Putamen (tissue), 1 donor: ENCODE data around the gene HINT2.

Experiments used
- DNase-seq: peaks from one replicate; pipeline ENCODE4 v3.0.0-alpha.2; 2016; ENCODE audit warnings: low spot score

HINT2 gene

GRCh38 chr9:35774907-35775635 lies 39.8 kb downstream of the HINT2 start:
- DNase-seq: no peak

DNA sequence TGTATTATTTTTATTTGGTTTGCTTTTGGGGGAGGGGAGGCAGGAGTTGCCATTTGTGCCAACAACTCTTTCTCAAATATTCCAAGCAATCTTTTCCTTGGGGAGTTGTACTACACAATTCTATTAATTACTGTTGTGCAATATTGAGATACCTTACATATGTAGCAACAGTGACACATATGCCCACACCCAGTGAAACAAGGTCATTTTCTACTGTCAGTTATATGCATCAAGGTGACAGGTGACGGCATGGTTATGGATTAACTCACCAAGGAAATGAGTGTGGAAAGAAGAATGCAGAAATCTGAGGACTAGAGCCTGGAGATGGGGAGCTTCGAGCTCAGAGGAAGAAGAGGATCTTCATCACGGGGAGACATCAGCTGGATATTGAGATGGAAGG lies 42.9 kb downstream of the HINT2 start:
- no peak for DNase-seq

DNA sequence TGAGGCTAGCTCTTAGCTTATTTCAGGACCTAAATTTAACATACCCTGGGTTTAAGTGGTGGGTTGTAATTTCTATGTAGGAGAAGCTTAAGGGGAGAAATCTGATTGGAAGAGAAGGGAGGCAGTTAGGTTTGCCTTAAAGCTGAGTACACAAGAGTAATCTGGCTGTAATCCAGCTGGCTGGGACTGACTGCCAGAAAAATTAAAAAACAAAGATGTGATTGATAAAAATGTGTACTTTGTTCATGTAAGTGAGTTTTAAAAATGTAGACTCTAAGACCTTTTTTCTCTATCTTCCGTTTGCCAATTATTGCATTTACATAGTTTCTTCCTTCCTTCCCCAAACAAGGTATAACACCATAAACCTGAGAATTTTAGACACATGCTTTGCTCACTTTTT lies 43.3 kb downstream of the HINT2 start:
- DNase-seq: no peak

GRCh38 chr9:35771075-35771433 lies 43.8 kb downstream of the HINT2 start:
- no peak for DNase-seq

DNA sequence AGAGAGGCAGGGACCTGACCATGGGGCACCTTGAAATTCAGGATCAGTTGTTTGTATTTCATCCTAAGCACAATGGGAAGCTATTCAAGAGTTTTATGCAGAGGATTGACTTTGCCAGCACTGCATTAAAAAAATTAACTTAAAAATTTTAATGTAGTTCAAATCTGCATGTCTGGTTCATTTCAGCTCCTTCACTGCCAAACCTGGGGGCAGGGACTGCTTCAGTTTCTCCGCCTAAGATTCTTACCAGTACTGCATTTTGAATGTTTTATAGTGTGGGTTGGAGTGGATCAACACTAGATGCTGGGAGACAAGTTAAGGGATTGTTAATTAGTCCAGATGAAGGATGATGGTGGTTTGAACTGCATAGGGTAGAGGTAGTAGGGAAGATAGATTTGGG lies 45.1 kb downstream of the HINT2 start:
- no peak for DNase-seq

GRCh38 chr9:35767458-35767857 lies 47.4 kb downstream of the HINT2 start:
- no peak for DNase-seq

DNA sequence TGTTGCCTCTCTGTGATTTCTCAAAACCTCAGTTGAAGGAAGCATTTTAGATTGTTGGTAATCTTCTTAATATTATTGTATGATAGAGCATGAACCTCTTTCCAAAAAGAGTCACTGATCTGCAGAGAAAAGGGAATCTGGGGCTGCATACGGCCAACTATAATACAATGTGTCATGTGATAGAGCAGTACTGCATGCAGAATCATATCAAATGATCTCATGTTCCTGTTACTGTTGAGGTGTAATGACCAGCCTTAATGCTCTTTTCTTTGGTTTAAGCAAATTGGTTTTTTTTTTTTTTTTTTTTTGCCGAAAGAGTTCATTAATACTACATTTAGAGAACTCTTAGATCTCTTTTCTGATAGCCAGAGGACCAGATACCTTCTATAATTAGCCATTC lies 47.8 kb downstream of the HINT2 start:
- DNase-seq: no peak

- no peak for DNase-seq
Observed at GRCh38 chr9:35763803-35764202, 51.0 kb downstream of the HINT2 start.

- DNase-seq: no peak
Observed at GRCh38 chr9:35763181-35763580, 51.7 kb downstream of the HINT2 start.
